GM13976 (cell line): ENCODE measurements around the gene RNF212B.

Source experiments
- DNase-seq: peaks from one replicate; pipeline ENCODE4 v3.0.0; 2012; ENCODE audit warnings: low spot score
- in situ Hi-C: fragments of 300-500 bp; cut with MboI; formaldehyde crosslinking; loops from one replicate; pipeline ENCODE4 v1.12.0; 2022; ENCODE audit warnings: low sequenced_read_pairs, mixed read lengths, inconsistent platforms; ENCODE audit not compliant: unreplicated experiment
- TF ChIP-seq, protein P1 (sequence below): IDR thresholded peaks from 2 replicates; pipeline ENCODE4 v1.5.1; 2012; ENCODE audit warnings: borderline replicate concordance, mild to moderate bottlenecking; ENCODE audit not compliant: insufficient read depth; ENCODE audit errors: extremely low read depth, missing control alignments, control extremely low read depth

Gene RNF212B

DNA sequence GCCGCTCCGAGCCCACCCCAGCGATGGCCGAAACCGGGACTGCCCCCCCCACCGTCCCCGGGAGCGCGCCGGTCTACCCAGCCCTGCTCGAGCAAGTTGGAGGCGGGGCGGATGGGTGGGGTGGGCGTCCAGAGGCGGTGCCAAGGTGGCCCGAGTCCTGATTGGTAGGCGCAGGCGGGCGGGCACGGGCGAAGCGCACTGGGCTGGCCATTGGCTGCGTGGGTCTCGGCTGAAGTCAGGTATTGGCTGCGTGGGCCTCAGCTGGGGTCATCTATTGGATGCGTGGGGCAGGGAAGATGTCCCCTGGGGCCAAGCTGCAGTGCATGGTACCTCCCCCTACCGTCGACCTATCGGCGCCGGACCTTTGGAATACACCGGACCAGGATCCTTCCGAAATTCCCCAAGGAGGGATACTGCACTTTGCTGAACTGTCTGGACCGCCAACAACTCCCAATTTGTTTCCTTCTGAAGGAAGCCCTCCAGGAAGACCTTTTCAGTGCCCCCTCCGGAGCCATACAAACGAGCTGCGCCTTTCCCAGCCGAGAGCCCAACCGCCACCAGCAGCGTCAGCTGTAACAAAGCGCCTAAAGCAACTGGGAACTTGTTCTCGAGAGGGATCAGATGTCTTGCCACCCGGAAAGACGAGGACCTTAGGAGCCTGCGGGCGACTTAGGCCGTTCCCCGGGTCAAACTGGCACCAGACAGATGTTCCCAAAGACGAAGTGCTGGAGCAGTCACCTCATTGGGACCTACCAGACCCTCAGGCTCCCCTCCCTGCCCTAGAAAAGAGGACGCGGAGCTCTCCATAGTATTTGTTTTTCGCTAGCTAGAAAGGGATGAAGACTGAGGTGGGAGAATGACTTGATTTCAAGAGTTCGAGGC, 48.5 kb downstream of the RNF212B start, which contains the start of gene HOMEZ:
Gene HOMEZ, minus strand, starts transcription at position 113 of the 882 bp plus-strand sequence. CDS start 180 bp downstream, outside the sequence.
- DNase-seq = peak; percentile 97
- in situ Hi-C loops = no loop called here
- TF ChIP-seq, protein P1, sequence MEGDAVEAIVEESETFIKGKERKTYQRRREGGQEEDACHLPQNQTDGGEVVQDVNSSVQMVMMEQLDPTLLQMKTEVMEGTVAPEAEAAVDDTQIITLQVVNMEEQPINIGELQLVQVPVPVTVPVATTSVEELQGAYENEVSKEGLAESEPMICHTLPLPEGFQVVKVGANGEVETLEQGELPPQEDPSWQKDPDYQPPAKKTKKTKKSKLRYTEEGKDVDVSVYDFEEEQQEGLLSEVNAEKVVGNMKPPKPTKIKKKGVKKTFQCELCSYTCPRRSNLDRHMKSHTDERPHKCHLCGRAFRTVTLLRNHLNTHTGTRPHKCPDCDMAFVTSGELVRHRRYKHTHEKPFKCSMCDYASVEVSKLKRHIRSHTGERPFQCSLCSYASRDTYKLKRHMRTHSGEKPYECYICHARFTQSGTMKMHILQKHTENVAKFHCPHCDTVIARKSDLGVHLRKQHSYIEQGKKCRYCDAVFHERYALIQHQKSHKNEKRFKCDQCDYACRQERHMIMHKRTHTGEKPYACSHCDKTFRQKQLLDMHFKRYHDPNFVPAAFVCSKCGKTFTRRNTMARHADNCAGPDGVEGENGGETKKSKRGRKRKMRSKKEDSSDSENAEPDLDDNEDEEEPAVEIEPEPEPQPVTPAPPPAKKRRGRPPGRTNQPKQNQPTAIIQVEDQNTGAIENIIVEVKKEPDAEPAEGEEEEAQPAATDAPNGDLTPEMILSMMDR = no peak

DNA sequence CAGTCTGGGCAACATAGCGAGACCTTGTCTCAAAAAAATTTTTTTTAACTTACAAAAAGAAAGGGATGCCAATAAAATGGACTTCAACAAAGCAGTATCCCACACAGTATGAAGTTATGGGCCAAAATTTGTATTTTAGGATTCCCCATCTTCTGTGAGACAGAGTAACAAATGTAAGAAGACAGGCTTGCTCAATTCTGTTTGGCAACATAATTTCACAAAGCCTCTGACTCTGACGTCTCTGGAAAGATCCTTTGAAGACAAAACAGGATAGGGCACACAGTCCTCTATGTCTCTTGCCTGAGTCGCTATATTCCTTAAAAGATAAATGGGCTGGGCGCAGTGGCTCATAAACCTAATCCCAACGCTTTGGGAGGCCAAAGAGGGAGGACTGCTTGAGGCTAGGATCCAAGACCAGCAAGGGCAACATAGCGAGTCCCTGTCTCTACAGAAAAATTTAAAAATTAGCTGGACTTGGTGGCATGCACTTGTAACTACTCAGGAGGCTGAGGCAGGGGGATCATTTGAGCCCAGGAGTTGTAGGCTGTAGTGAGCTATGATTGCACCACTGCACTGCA, 49.3 kb downstream of the RNF212B start:
- no peak for DNase-seq
- in situ Hi-C loops = no loop called here
- TF ChIP-seq, protein P1 = no peak

DNA sequence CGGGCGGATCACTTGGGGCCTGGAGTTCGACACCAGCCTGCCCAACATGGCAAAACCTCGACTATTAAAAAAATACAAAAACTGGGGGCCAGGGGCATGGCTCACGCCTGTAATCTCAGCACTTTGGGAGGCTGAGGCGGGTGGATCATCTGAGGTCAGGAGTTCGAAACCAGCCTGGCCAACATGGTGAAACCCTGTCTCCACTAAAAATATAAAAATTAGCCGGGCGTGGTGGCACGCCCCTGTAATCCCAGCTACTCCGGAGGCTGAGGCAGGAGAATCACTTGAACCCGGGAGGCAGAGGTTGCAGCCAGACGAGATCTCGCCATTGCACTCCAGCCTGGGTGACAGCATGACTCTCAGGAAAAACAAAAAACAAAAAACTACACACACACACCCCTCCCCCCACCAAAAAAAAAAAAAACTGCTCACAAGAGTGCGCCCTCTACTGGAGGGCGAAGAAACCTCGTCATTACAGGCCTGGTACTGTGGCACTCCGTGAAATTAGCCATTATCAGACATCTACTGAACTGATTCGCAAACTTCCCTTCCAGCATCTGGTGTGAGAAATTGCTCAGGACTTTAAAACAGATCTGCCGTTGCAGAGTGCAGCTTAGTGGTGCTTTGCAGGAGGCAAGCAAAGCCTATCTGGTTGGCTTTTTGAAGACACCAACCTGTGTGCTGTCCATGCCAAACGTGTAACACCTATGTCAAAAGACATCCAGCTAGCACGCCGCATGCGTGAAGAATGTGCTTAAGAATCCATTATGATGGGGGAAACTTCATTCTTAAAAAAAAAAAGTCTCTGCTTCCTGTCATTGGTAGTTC, 57.2 kb downstream of the RNF212B start:
- DNase-seq = peak; percentile 45
- in situ Hi-C loops = loop anchor here (10.0 kb wide), 1 partner anchor 170 kb away; no protein-coding TSS in a partner anchor
- TF ChIP-seq, protein P1 = peak; percentile 65

DNA sequence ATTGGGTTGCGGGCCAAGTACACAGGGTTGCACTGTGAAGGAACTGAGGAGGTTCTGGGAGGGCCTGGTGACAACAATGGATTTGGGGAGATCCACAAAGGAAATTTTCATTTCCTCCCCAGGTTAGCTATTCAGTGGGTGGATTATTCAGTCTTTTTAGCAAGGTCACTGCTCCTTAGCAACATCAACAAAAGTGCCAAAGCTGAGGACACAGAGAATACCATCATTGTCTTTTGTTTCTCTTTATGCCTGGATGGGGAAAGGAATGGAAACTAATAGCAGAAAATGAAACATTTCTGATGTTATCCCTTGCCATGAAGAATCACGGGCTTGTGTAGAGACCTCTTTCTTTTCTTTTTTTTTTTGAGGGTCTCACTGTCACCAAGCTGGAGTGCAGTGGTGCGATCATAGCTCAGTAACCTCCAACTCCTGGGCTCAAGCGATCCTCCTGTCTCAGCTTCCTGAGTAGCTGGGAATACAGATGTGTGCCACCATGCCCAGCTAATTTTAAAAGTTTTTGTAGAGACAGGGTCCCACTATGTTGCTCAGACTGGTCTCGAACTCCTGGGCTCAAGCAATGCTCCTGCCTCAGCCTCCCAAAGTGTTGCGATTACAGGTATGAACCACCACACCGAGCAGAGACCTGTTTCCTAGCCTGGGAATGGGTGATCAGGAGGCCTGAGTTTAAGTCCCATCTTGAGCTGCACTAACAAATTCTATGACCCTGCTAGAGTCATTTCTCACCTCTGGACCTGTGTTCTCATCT, 58.5 kb downstream of the RNF212B start:
- in situ Hi-C loops = loop anchor here (10.0 kb wide), 1 partner anchor 171 kb away; no protein-coding TSS in a partner anchor
- DNase-seq = no peak
- TF ChIP-seq, protein P1 = no peak

DNA sequence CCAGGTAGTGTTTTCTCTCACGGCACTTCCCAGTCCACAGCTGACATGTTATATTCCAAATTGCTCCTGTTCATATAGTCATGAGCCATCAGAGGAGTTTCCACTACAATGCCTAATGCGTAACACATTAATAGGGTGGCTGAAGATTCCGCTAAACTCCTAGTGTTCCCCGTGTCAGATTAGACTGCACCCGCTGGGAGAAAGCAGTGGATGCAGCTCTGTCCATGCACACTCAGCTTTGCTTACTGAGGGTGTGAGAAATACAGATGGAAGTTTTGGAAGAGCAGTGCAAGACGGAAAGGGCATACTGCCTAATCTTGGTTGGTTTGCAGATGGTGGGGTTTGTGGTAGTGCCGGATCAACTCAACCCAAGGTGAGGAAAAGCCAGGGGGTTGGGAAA, 59.4 kb downstream of the RNF212B start:
- in situ Hi-C loops = loop anchor here (10.0 kb wide), 1 partner anchor 172 kb away; no protein-coding TSS in a partner anchor
- TF ChIP-seq, protein P1 = no peak
- DNase-seq = no peak

DNA sequence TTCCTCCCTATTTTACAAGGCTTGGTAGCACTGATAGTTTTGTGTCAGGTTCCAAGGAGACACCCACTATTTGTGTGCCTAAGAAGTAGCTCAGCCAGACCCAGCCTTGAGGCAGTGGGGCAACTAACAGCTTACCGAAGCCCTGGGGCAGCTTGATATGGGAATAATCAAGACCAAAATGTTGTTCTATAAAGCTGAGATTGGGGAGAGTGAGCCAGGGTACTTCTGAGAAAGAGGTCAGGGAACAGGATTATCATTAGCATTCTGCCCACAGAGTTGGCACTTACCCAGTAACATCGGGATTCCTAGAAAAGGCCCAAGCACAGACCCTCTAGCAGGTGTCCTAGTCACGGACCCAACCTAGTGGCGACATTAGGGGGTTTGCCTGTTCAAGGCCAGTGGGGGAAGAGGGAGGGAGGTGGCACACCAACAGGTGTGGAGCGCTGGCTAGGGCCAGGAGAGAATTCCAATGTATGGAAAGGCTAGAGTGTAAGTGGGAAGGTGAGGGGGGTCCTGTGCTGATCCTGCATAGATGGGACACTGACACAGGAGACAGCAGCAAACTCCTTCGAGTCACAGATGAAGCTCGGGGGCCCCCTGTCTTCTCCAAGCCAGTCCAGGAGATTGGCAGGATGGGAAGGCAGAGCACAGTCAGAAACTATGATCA, 60.0 kb downstream of the RNF212B start:
- TF ChIP-seq, protein P1 = no peak
- in situ Hi-C loops = loop anchor here (10.0 kb wide), 1 partner anchor 173 kb away; no protein-coding TSS in a partner anchor
- DNase-seq = no peak
